B cell (primary cell): ENCODE measurements around the gene CENPM. TPM values are rescaled to one million over a fixed set of nuclear protein-coding genes. Genes with fewer than 3 reads are reported as not detected.

ENCODE experiments used
- ATAC-seq: fragments of 200-7000 bp; cut with Tn5 transposase; one replicate; pipeline ENCODE4 v1.10.0; 2021; ENCODE audit warnings: low read depth, mild to moderate bottlenecking, moderate number of reproducible peaks, moderate library complexity
- CTCF ChIA-PET: fragments of 350-600 bp; sonication (Branson Sonifier 250); formaldehyde crosslinking; loops from one replicate; lab custom pipeline; 2021; ENCODE audit warnings: antibody characterized with exemption, inconsistent platforms; lab: Charles Lee
- POLR2A ChIA-PET: fragments of 350-600 bp; sonication (Branson Sonifier 250); formaldehyde crosslinking; loops from one replicate; lab custom pipeline; 2021; ENCODE audit warnings: antibody characterized with exemption; lab: Charles Lee
- DNase-seq: peaks from one replicate; pipeline ENCODE4 v3.0.0; 2013
- H2AFZ ChIP-seq: 2 replicates; pipeline ENCODE4 v1.6.1; 2012; ENCODE audit warnings: mild to moderate bottlenecking, low read depth, low read length; ENCODE audit not compliant: insufficient read depth, poor library complexity, severe bottlenecking
- H3K27ac ChIP-seq, 2 donors: 1 replicate in 1 of 2; 2 replicates in 1 of 2; pipeline ENCODE4 v1.5.1; 2012 to 2013; ENCODE audit warnings: low read length in 2 of 2, mild to moderate bottlenecking in 2 of 2, moderate library complexity in 1 of 2
- H3K27me3 ChIP-seq, 4 experiments: fragments of 200-600 bp in 1 of 4; sonication (generic) in 1 of 4; replicated peaks in 1 of 4; 1 replicate in 2 of 4; 2 replicates in 2 of 4; pipeline versions ENCODE4 v1.6.1 to v1.7.0; 2013 to 2016; ENCODE audit warnings: low read length in 3 of 4, mild to moderate bottlenecking in 2 of 4, mixed read lengths in 1 of 4, moderate library complexity in 1 of 4; ENCODE audit not compliant: insufficient read depth in 4 of 4, control insufficient read depth in 3 of 4; ENCODE audit errors: control extremely low read depth in 1 of 4
- H3K36me3 ChIP-seq, 2 experiments: replicated peaks in 1 of 2; 1 replicate in 1 of 2; 2 replicates in 1 of 2; pipeline versions ENCODE4 v1.6.1 to v1.7.1; 2013; ENCODE audit warnings: low read length in 1 of 2; ENCODE audit not compliant: insufficient read depth in 2 of 2, control insufficient read depth in 1 of 2; ENCODE audit errors: control extremely low read depth in 1 of 2, extremely low read depth in 1 of 2
- H3K4me1 ChIP-seq, 2 donors: fragments of 200-600 bp in 1 of 2; sonication (generic) in 1 of 2; 1 replicate in 1 of 2; 2 replicates in 1 of 2; pipeline versions ENCODE4 v1.5.1 to v1.6.1; 2013 to 2017; ENCODE audit warnings: low read length in 2 of 2; ENCODE audit not compliant: control insufficient read depth in 2 of 2, insufficient read depth in 2 of 2
- H3K4me2 ChIP-seq: replicated peaks from 2 replicates; pipeline ENCODE3; 2012; ENCODE audit warnings: mild to moderate bottlenecking, low read depth, low read length; ENCODE audit not compliant: poor library complexity, severe bottlenecking
- H3K4me3 ChIP-seq, 5 experiments: fragments of 200-600 bp in 1 of 5; sonication (generic) in 1 of 5; 1 replicate in 3 of 5; 2 replicates in 2 of 5; pipeline versions ENCODE4 v1.5.1 to v1.7.0; 2011 to 2016; ENCODE audit warnings: low read length in 4 of 5, mild to moderate bottlenecking in 4 of 5, low read depth in 2 of 5, control low read depth in 1 of 5, moderate library complexity in 1 of 5; ENCODE audit not compliant: insufficient read depth in 1 of 5; ENCODE audit errors: control extremely low read depth in 1 of 5, extremely low read depth in 1 of 5
- H3K79me2 ChIP-seq: fragments of 200-600 bp; sonication (generic); one replicate; pipeline ENCODE4 v1.6.0; 2016; ENCODE audit warnings: low read length; ENCODE audit not compliant: control insufficient read depth, insufficient read depth
- H3K9ac ChIP-seq: fragments of 200-600 bp; sonication (generic); 2 replicates; pipeline ENCODE4 v1.6.1; 2017; ENCODE audit warnings: mild to moderate bottlenecking, low read length, moderate library complexity
- H3K9me3 ChIP-seq, 3 donors: one replicate each; pipeline versions ENCODE4 v1.6.1 to v1.7.1; 2013; ENCODE audit warnings: low read length in 2 of 3; ENCODE audit not compliant: control insufficient read depth in 2 of 3, insufficient read depth in 1 of 3; ENCODE audit errors: control extremely low read depth in 1 of 3
- H4K20me1 ChIP-seq: 2 replicates; pipeline ENCODE4 v1.6.0; 2012; ENCODE audit warnings: mild to moderate bottlenecking, low read length; ENCODE audit not compliant: insufficient read depth, control insufficient read depth, poor library complexity, severe bottlenecking
- H3K27ac Mint-ChIP-seq: one replicate; pipeline ENCODE4 v1.8.0; 2021; ENCODE audit warnings: mixed read lengths
- H3K27me3 Mint-ChIP-seq: one replicate; pipeline ENCODE4 v1.8.0; 2021; ENCODE audit warnings: mixed read lengths
- H3K4me1 Mint-ChIP-seq: one replicate; pipeline ENCODE4 v1.8.0; 2021; ENCODE audit warnings: mixed read lengths
- H3K4me3 Mint-ChIP-seq: one replicate; pipeline ENCODE4 v1.8.0; 2021; ENCODE audit warnings: mixed read lengths
- H3K9me3 Mint-ChIP-seq: one replicate; pipeline ENCODE4 v1.8.0; 2022; ENCODE audit warnings: mixed read lengths; ENCODE audit not compliant: insufficient read depth
- CTCF ChIP-seq: fragments of 200-600 bp; IDR thresholded peaks from one replicate; pipeline ENCODE4 v1.8.0; 2022; ENCODE audit warnings: antibody characterized with exemption, mild to moderate bottlenecking
- EZH2 ChIP-seq: IDR thresholded peaks from 2 replicates; pipeline ENCODE4 v1.6.1; 2012; ENCODE audit warnings: borderline replicate concordance, low read depth, mild to moderate bottlenecking, moderate library complexity, low read length; ENCODE audit not compliant: insufficient read depth, poor library complexity, severe bottlenecking
- WGBS: methylation state at CpG from one replicate; pipeline ENCODE4 v1.1.5; 2013; ENCODE audit warnings: missing lambda C conversion rate; ENCODE audit not compliant: insufficient coverage; 5-methylcytosine and 5-hydroxymethylcytosine counted together
- intact Hi-C: fragments of 100-400 bp; cut with micrococcal nuclease; formaldehyde crosslinking; loops from one replicate; pipeline ENCODE4 v1.10.0; 2022
- polyA plus RNA-seq: library from polyadenylated mRNA; depleted of rRNA; stranded (reverse); fragments of >200 nt; gene quantifications from 2 replicates; pipeline ENCODE4 v1.2.3, GENCODE V29; 2012
- total RNA-seq, 2 donors: library from RNA; stranded (reverse); fragments of 120-200 nt in 1 of 2; gene quantifications; 1 replicate in 1 of 2; 2 replicates in 1 of 2; pipeline versions ENCODE4 v1.2.3 to v1.2.4, GENCODE V29; 2013 to 2022

The CENPM gene
- total and polyA plus RNA-seq, 2 donors (not counting 1 experiment from before 2014, with no cell fraction given): 30.7 to 43.8 TPM

- ATAC-seq (peak; percentile 10), DNase-seq (peak; percentile 73)
- Histone ChIP-seq H3K4me3 (peak overlapping the region in 4 of 5 experiments; percentile 35 to 57 (median 50)), H4K20me1 (peaks cover 31% of the 10 kb centered on the region), H3K27ac (no peak overlapping the region), H3K9me3 (peaks cover 0 to 5% (median 0%) of the 10 kb centered on the region in 3 donors), H3K9ac (peak overlapping the region; percentile 66), H3K4me1 (peaks cover 61% of the 10 kb centered on the region in 2 donors), H3K79me2 (peaks cover 7% of the 10 kb centered on the region), H3K4me2 (peak overlapping the region; percentile 98), H2AFZ (peak overlapping the region; percentile 58), H3K27me3 (peaks cover 0 to 44% (median 21%) of the 10 kb centered on the region in 4 experiments), H3K36me3 (peaks cover 0 to 11% of the 10 kb centered on the region in 2 experiments)
- CTCF ChIA-PET: interaction anchor here (1.5 to 3.8 kb wide), 6 partner anchors 15 to 84 kb away, joined by 3 to 13 read pairs (median 5); no protein-coding TSS in a partner anchor
- POLR2A ChIA-PET: interaction anchor here (0.5 to 5.0 kb wide), 9 partner anchors 9 to 121 kb away, joined by 3 to 32 read pairs (median 5); partner anchors contain the start of gene TNFRSF13C
- Mint-ChIP-seq H3K4me1 (peaks cover 51% of the 10 kb centered on the region), H3K27ac (peak overlapping the region; percentile 67), H3K9me3 (no peaks in the 10 kb centered on the region), H3K27me3 (peaks cover 9% of the 10 kb centered on the region), H3K4me3 (peak overlapping the region; percentile 83)
- intact Hi-C loops: loop anchor here (2.0 kb wide), 1 partner anchor 78 kb away; the partner anchor contains the start of gene SREBF2
- TF ChIP-seq EZH2: peak; percentile 90
- no peak for TF ChIP-seq CTCF
- WGBS: 4% methylated on average over 112 of the region's 112 CpGs
Measured at GRCh38 chr22:41910050-41911000, 36.6 kb downstream of the CENPM start.
